Hematopoietic multipotent progenitor cell treated with erythropoietin and hydrocortisone succinate and interleukin-3 and kit ligand, for 8 days (in vitro differentiated cells): ENCODE measurements around the gene COMMD2.

Experiments used
- DNase-seq: peaks from one replicate; pipeline ENCODE4 v3.0.0-alpha.2; 2015

Gene COMMD2

DNA sequence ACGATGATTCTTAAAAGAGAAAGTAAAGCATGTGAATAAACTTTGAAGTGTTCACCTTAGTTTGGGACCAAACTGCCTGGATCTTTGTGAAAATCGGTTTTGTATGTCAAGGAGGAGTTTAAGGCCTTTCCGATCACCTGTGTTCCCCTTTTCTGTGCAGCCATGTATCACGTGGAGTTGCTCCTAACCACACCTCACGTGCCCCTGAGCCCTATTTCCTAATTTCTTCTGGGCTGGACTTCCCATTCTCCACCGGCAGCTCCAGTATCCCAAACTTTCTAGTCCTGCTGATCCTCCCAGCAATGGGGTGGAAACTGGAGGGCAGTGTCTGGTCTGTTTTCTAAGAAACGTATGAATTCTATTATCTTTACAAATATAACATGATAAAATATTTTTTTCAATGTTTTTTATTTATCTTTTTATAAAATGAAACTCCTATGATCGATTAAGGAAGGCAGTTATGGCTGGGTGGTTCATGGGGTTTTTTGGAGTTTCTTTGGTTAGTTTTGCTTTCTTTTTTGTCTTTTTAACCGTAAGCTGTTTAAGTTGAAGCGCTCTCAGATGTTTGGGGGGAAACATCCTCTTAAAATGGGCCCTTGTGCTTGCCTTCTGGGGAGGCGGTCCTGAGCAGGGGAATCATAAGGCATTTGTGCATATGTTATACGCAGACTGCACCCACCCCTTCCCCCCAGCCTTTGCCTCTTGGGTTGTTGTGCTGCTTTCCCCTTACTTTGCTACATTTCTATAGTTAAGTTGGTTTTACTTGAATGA lies 50.9 kb downstream of the COMMD2 start:
- no peak for DNase-seq
